Measurements from ENCODE around the gene SLC38A4.

Gene SLC38A4

DNA sequence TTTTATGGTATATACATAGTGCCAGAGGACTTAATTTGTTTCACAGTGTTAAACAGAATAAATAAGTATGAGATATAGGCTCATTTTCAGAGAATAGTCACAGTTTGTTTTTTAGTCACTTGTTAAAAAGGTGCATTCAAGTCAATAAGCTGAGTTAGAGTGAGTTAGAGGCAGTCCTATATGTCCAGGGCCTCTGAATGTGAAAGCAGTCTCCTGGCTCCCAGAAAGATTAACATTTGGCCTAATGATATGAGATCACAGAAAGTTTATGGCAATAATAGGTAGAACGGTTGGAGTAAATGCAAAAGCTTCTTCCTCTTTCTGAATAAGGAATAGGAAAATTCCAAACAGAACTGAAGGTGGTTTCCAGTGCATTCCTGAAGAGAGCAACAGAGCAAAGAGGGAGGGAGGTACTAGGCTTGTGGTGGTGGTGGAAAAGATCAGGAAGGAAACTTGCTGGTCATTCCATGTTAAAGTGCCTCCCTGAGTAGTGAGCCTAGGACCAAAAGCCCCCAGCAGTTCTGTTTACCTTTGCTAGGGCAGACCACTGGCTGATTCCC, 54.4 kb downstream of the SLC38A4 start:
- H3K4me3 ChIP-seq (ENCODE audit: low read length, poor library complexity, severe bottlenecking) = no peak overlapping the region
- H3K4me1 ChIP-seq (ENCODE audit: insufficient read depth, low read length, poor library complexity, severe bottlenecking) = no peaks in the 10 kb centered on the region
- H3K9ac ChIP-seq (ENCODE audit: low read depth, low read length, poor library complexity, severe bottlenecking) = no peak overlapping the region
- no peaks in the 10 kb centered on the region for H3K27me3 ChIP-seq (ENCODE audit: insufficient read depth, low read length, poor library complexity, severe bottlenecking)
- no peaks in the 10 kb centered on the region for H3K9me2 ChIP-seq (replicated peaks; ENCODE audit: low read depth, low read length)
- no peak overlapping the region for H3K4me2 ChIP-seq (ENCODE audit: low read depth, low read length, poor library complexity, severe bottlenecking)
- H3K9me3 ChIP-seq (ENCODE audit: insufficient read depth, low read depth, low read length) = no peaks in the 10 kb centered on the region
- no peaks in the 10 kb centered on the region for H3F3A ChIP-seq (ENCODE audit: low read depth)
- no peak overlapping the region for H2AFZ ChIP-seq (ENCODE audit: low read length)
- H4K20me1 ChIP-seq (ENCODE audit: insufficient read depth, low read length, poor library complexity, severe bottlenecking) = no peaks in the 10 kb centered on the region
- no peaks in the 10 kb centered on the region for H3K36me3 ChIP-seq (ENCODE audit: insufficient read depth, low read length)
- TF ChIP-seq EZH2phosphoT487 (IDR thresholded peaks at IDR 0.05; ENCODE audit: borderline replicate concordance) = no peak
- TF ChIP-seq, protein P1, sequence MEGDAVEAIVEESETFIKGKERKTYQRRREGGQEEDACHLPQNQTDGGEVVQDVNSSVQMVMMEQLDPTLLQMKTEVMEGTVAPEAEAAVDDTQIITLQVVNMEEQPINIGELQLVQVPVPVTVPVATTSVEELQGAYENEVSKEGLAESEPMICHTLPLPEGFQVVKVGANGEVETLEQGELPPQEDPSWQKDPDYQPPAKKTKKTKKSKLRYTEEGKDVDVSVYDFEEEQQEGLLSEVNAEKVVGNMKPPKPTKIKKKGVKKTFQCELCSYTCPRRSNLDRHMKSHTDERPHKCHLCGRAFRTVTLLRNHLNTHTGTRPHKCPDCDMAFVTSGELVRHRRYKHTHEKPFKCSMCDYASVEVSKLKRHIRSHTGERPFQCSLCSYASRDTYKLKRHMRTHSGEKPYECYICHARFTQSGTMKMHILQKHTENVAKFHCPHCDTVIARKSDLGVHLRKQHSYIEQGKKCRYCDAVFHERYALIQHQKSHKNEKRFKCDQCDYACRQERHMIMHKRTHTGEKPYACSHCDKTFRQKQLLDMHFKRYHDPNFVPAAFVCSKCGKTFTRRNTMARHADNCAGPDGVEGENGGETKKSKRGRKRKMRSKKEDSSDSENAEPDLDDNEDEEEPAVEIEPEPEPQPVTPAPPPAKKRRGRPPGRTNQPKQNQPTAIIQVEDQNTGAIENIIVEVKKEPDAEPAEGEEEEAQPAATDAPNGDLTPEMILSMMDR (conservative IDR thresholded peaks at IDR 0.05; ENCODE audit: low read length) = no peak
- H3K79me2 ChIP-seq (ENCODE audit: insufficient read depth, low read length) = no peaks in the 10 kb centered on the region

GRCh38 chr12:46770501-46771183, 55.2 kb downstream of the SLC38A4 start:
- no peaks in the 10 kb centered on the region for H3K79me2 ChIP-seq (ENCODE audit: insufficient read depth, low read length)
- no peaks in the 10 kb centered on the region for H3K36me3 ChIP-seq (ENCODE audit: insufficient read depth, low read length)
- H3F3A ChIP-seq (ENCODE audit: low read depth) = no peaks in the 10 kb centered on the region
- TF ChIP-seq, protein P1 (conservative IDR thresholded peaks at IDR 0.05; ENCODE audit: low read length) = no peak
- TF ChIP-seq EZH2phosphoT487 (IDR thresholded peaks at IDR 0.05; ENCODE audit: borderline replicate concordance) = no peak
- H3K27me3 ChIP-seq (ENCODE audit: insufficient read depth, low read length, poor library complexity, severe bottlenecking) = no peaks in the 10 kb centered on the region
- H3K9me2 ChIP-seq (replicated peaks; ENCODE audit: low read depth, low read length) = no peaks in the 10 kb centered on the region
- no peak overlapping the region for H3K4me2 ChIP-seq (ENCODE audit: low read depth, low read length, poor library complexity, severe bottlenecking)
- H3K9ac ChIP-seq (ENCODE audit: low read depth, low read length, poor library complexity, severe bottlenecking) = no peak overlapping the region
- no peaks in the 10 kb centered on the region for H3K9me3 ChIP-seq (ENCODE audit: insufficient read depth, low read depth, low read length)
- no peaks in the 10 kb centered on the region for H4K20me1 ChIP-seq (ENCODE audit: insufficient read depth, low read length, poor library complexity, severe bottlenecking)
- H3K4me1 ChIP-seq (ENCODE audit: insufficient read depth, low read length, poor library complexity, severe bottlenecking) = no peaks in the 10 kb centered on the region
- H3K4me3 ChIP-seq (ENCODE audit: low read length, poor library complexity, severe bottlenecking) = no peak overlapping the region
- no peak overlapping the region for H2AFZ ChIP-seq (ENCODE audit: low read length)

DNA sequence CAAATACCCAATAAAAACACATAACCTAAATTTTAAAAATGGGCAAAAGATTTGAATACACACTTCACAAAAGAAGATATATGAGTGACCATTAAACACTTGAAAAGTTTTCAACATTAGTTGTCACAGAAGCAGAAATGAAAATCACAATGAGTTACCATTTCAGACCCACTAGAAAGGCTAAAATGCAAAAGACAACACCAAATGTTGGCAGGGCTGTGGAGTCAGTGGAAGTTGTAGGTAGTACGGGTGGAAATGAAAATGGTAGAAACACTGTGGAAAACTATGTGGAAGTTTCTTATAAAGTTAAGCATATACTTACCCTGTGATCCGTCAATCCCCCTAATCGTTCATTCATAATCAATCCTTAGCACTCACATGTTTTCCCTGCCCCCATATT, 61.8 kb downstream of the SLC38A4 start:
- H3K4me2 ChIP-seq (ENCODE audit: low read depth, low read length, poor library complexity, severe bottlenecking) = no peak overlapping the region
- H3K27me3 ChIP-seq (ENCODE audit: insufficient read depth, low read length, poor library complexity, severe bottlenecking) = no peaks in the 10 kb centered on the region
- H3K4me1 ChIP-seq (ENCODE audit: insufficient read depth, low read length, poor library complexity, severe bottlenecking) = no peaks in the 10 kb centered on the region
- no peaks in the 10 kb centered on the region for H4K20me1 ChIP-seq (ENCODE audit: insufficient read depth, low read length, poor library complexity, severe bottlenecking)
- TF ChIP-seq EZH2phosphoT487 (IDR thresholded peaks at IDR 0.05; ENCODE audit: borderline replicate concordance) = no peak
- TF ChIP-seq, protein P1 (conservative IDR thresholded peaks at IDR 0.05; ENCODE audit: low read length) = no peak
- no peaks in the 10 kb centered on the region for H3K9me2 ChIP-seq (replicated peaks; ENCODE audit: low read depth, low read length)
- no peaks in the 10 kb centered on the region for H3F3A ChIP-seq (ENCODE audit: low read depth)
- H2AFZ ChIP-seq (ENCODE audit: low read length) = no peak overlapping the region
- H3K79me2 ChIP-seq (ENCODE audit: insufficient read depth, low read length) = no peaks in the 10 kb centered on the region
- H3K4me3 ChIP-seq (ENCODE audit: low read length, poor library complexity, severe bottlenecking) = no peak overlapping the region
- no peaks in the 10 kb centered on the region for H3K36me3 ChIP-seq (ENCODE audit: insufficient read depth, low read length)
- H3K9ac ChIP-seq (ENCODE audit: low read depth, low read length, poor library complexity, severe bottlenecking) = no peak overlapping the region
- no peaks in the 10 kb centered on the region for H3K9me3 ChIP-seq (ENCODE audit: insufficient read depth, low read depth, low read length)
